Activated CD8-positive, alpha-beta T cell treated with anti-CD3 and anti-CD28 coated beads for 36 hours (primary cell): ENCODE measurements around the gene ZNF155. TPM values are rescaled to one million over a fixed set of nuclear protein-coding genes. Genes with fewer than 3 reads are reported as not detected.

Experiments
- ATAC-seq: fragments of 200-7000 bp; cut with Tn5 transposase; one replicate; pipeline ENCODE4 v1.10.0; 2021; ENCODE audit warnings: mild to moderate bottlenecking, moderate library complexity
- CTCF ChIA-PET: fragments of 350-600 bp; sonication (Branson Sonifier 250); formaldehyde crosslinking; loops from one replicate; lab custom pipeline; 2021; ENCODE audit warnings: antibody characterized with exemption; lab: Charles Lee
- POLR2A ChIA-PET: fragments of 350-600 bp; sonication (Branson Sonifier 250); formaldehyde crosslinking; loops from one replicate; lab custom pipeline; 2021; ENCODE audit warnings: antibody characterized with exemption; lab: Charles Lee
- DNase-seq: peaks from one replicate; pipeline ENCODE4 v3.0.0-alpha.2; 2020
- H3K27ac Mint-ChIP-seq: one replicate; pipeline ENCODE4 v1.8.0; 2021; ENCODE audit warnings: mild to moderate bottlenecking, mixed read lengths
- H3K27me3 Mint-ChIP-seq: one replicate; pipeline ENCODE4 v1.8.0; 2021; ENCODE audit warnings: mixed read lengths
- H3K36me3 Mint-ChIP-seq: one replicate; pipeline ENCODE4 v1.8.0; 2021; ENCODE audit warnings: low read depth, mixed read lengths
- H3K4me1 Mint-ChIP-seq: one replicate; pipeline ENCODE4 v1.8.0; 2021; ENCODE audit warnings: low read depth, mixed read lengths
- H3K4me3 Mint-ChIP-seq: one replicate; pipeline ENCODE4 v1.8.0; 2021; ENCODE audit warnings: mild to moderate bottlenecking, moderate library complexity, mixed read lengths
- H3K9me3 Mint-ChIP-seq: one replicate; pipeline ENCODE4 v1.8.0; 2021; ENCODE audit warnings: mixed read lengths
- CTCF ChIP-seq: fragments of 200-600 bp; IDR thresholded peaks from one replicate; pipeline ENCODE4 v1.8.0; 2022; ENCODE audit warnings: antibody characterized with exemption, mild to moderate bottlenecking
- intact Hi-C: fragments of 100-400 bp; cut with micrococcal nuclease; formaldehyde crosslinking; loops from one replicate; pipeline ENCODE4 v1.10.0; 2022
- total RNA-seq, 2 experiments: library from RNA; stranded (reverse); gene quantifications; one replicate each; pipeline ENCODE4 v1.2.3, GENCODE V29; 2021

ZNF155 gene
- total RNA-seq, 2 experiments from 2014 or later, result 2.6 to 2.9 TPM

GRCh38 chr19:44021221-44021620 lies 37.2 kb downstream of the ZNF155 start:
- no peak overlapping the region for H3K27ac Mint-ChIP-seq

GRCh38 chr19:44024900-44025216 lies 40.9 kb downstream of the ZNF155 start:
- Mint-ChIP-seq H3K27ac (peak overlapping the region; percentile 87), H3K36me3 (peaks cover 45% of the 10 kb centered on the region), H3K27me3 (peaks cover 2% of the 10 kb centered on the region), H3K9me3 (peaks cover 36% of the 10 kb centered on the region), H3K4me3 (peak overlapping the region; percentile 89), H3K4me1 (peaks cover 18% of the 10 kb centered on the region)
- intact Hi-C loops, result no loop called here
- DNase-seq (peak; percentile 2), ATAC-seq (no peak)
- no peak for TF ChIP-seq CTCF
- ChIA-PET POLR2A (interaction anchor here (0.7 kb wide), 1 partner anchor 47 kb away, joined by 3 read pairs; no protein-coding TSS in a partner anchor), CTCF (no interaction called here)

More at GRCh38 chr19:44021221-44021620, 37.2 kb downstream of the ZNF155 start:
- POLR2A ChIA-PET, result no interaction called here
- intact Hi-C loops, result no loop called here
- ATAC-seq (no peak), DNase-seq (no peak)
- H3K4me3 Mint-ChIP-seq, result no peak overlapping the region
- TF ChIP-seq CTCF, result no peak
- peaks cover 10% of the 10 kb centered on the region for H3K36me3 Mint-ChIP-seq
- peaks cover 15% of the 10 kb centered on the region for H3K4me1 Mint-ChIP-seq
- CTCF ChIA-PET, result no interaction called here
- H3K27me3 Mint-ChIP-seq, result peaks cover 2% of the 10 kb centered on the region
- H3K9me3 Mint-ChIP-seq, result peaks cover 22% of the 10 kb centered on the region

- H3K4me3 Mint-ChIP-seq, result peak within 1 kb of the TSS; percentile 89
These were observed 41.4 kb downstream of the ZNF155 start, which contains the start of gene ZNF222 for GRCh38 chr19:44025217-44025936. Gene ZNF222, plus strand, starts transcription at chr19:44025379. Its CDS starts 58 bp downstream, at chr19:44025437.

GRCh38 chr19:44026622-44027021 lies 42.6 kb downstream of the ZNF155 start:
- Mint-ChIP-seq H3K9me3 (peaks cover 41% of the 10 kb centered on the region), H3K36me3 (peaks cover 62% of the 10 kb centered on the region), H3K27me3 (no peaks in the 10 kb centered on the region), H3K27ac (no peak overlapping the region), H3K4me3 (no peak overlapping the region), H3K4me1 (peaks cover 18% of the 10 kb centered on the region)
- no peak for ATAC-seq
- CTCF ChIA-PET, result no interaction called here
- POLR2A ChIA-PET, result no interaction called here
- TF ChIP-seq CTCF, result no peak
- DNase-seq, result no peak
- intact Hi-C loops, result no loop called here

More at GRCh38 chr19:44025217-44025936, 41.4 kb downstream of the ZNF155 start, which contains the start of gene ZNF222:
- DNase-seq (peak; percentile 93), ATAC-seq (peak; percentile 99)
- no peak for TF ChIP-seq CTCF
- ChIA-PET POLR2A (interaction anchor here (1.1 kb wide), 1 partner anchor 70 kb away, joined by 3 read pairs; no protein-coding TSS in a partner anchor), CTCF (no interaction called here)
- Mint-ChIP-seq H3K9me3 (peaks cover 34% of the 10 kb centered on the region), H3K36me3 (peaks cover 50% of the 10 kb centered on the region), H3K4me1 (peaks cover 18% of the 10 kb centered on the region), H3K27me3 (peaks cover 2% of the 10 kb centered on the region), H3K27ac (peak within 1 kb of the TSS; percentile 87)
- intact Hi-C loops, result no loop called here

- no peak for DNase-seq
- H3K4me1 Mint-ChIP-seq, result no peaks in the 10 kb centered on the region
- CTCF ChIA-PET, result no interaction called here
These were observed 48.1 kb downstream of the ZNF155 start for GRCh38 chr19:44032001-44032610.

More at GRCh38 chr19:44032001-44032610, 48.1 kb downstream of the ZNF155 start:
- ATAC-seq, result no peak
- H3K36me3 Mint-ChIP-seq, result peaks cover 67% of the 10 kb centered on the region
- POLR2A ChIA-PET, result no interaction called here
- intact Hi-C loops, result no loop called here
- H3K27me3 Mint-ChIP-seq, result no peaks in the 10 kb centered on the region
- no peak for TF ChIP-seq CTCF
- H3K27ac Mint-ChIP-seq, result no peak overlapping the region
- no peak overlapping the region for H3K4me3 Mint-ChIP-seq
- H3K9me3 Mint-ChIP-seq, result peaks cover 63% of the 10 kb centered on the region
